ENCODE data around the gene FRMD7.
"Not testable (repeated sequence)": the region's sequence is repeated elsewhere in the genome, so short reads cannot be mapped to it uniquely, and the experiment has no call there.

Gene FRMD7

DNA sequence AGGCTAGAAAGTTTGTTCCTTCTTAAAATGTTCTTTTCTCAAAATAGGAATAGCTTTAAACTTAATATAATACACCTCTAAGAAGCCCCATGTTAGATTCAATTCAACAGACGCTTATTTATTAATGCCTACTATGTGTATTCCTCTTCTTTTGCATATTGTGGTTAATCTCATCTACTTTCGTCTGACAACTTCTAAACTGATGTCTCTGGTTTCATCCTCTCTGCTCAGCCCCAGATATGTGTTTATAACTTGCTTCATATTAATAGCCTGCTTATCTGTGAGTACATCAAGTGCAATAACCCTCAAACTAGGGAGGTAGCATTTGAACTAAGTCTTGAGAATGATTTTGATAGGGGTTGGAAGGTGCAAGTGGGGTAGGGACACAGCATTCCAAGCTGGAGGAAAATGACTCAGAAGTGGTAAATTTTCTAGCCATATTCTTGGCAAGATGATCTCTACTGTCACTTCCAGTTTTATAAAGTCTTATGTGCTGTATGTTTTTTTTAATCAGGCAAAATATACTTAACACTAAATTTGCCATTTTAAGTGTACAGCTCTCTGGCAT, 67.8 kb downstream of the FRMD7 start:
- TF ChIP-seq EZH2 (IDR thresholded peaks at IDR 0.05) (no peak), FOXP2 (optimal IDR thresholded peaks at IDR 0.05; ENCODE audit: control extremely low read depth, extremely low read length, insufficient read depth) (no peak), POLR2AphosphoS5 (IDR thresholded peaks at IDR 0.05; ENCODE audit: borderline replicate concordance, low read depth, low read length) (no peak)
- no peak overlapping the region for H3K27ac ChIP-seq
- no peak for DNase-seq (ENCODE audit: low read depth, low spot score)

DNA sequence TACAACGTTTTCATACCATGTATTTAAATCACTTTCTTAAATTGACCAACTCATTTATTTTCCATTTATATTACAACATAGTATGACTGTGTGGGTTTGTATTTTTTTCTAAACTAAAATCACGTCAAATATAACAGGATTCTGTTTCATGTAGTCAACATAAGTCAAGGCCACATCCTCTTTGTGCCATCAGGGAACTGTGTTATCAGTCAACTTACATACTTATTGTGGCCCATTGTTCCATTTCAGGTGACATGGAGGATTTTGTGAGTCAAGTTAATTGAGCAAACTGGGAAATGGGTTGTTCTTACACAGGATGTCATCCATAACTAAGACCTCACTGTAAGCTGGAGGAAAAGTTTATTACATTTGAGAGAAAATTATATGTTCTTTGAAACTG, 68.8 kb downstream of the FRMD7 start:
- no peak for TF ChIP-seq FOXP2 (optimal IDR thresholded peaks at IDR 0.05; ENCODE audit: control extremely low read depth, extremely low read length, insufficient read depth)
- no peaks in the 10 kb centered on the region for H3K36me3 ChIP-seq (ENCODE audit: insufficient read depth, low read length)
- H3K9me3 ChIP-seq (ENCODE audit: low read depth, low read length) = no peaks in the 10 kb centered on the region
- H3K4me3 ChIP-seq = no peak overlapping the region
- no peak for DNase-seq (ENCODE audit: low read depth, low spot score)
- H3K27ac ChIP-seq = no peak overlapping the region
- H3K9ac ChIP-seq (ENCODE audit: insufficient read length) = no peak overlapping the region

More for the DNA sequence above, 67.8 kb downstream of the FRMD7 start:
- Histone ChIP-seq H3K9ac (ENCODE audit: insufficient read length) (no peak overlapping the region), H3K4me3 (no peak overlapping the region), H3K9me3 (ENCODE audit: low read depth, low read length) (no peaks in the 10 kb centered on the region), H3K36me3 (ENCODE audit: insufficient read depth, low read length) (no peaks in the 10 kb centered on the region)

DNA sequence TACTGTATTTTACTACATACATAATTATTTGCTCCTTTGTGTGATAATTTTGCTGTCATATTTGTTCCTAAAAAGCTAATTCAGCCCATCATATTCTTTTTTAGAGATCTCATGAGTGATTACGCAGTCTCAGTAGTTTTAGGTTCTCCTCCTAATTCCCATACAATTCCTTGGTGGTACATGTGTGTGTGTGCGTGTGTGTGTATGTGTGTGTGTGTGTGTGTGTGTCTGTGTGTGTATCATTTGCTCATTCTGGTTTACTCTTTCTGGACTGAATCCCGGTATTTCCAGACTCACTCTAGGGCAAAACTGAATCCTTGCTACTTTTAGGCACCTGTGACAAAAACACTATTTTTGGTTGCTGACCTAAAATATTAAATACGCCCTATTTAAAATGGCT, 69.8 kb downstream of the FRMD7 start:
- no peak overlapping the region for H3K27ac ChIP-seq
- TF ChIP-seq FOXP2 (optimal IDR thresholded peaks at IDR 0.05; ENCODE audit: control extremely low read depth, extremely low read length, insufficient read depth) (no peak), EZH2 (IDR thresholded peaks at IDR 0.05) (no peak), POLR2AphosphoS5 (IDR thresholded peaks at IDR 0.05; ENCODE audit: borderline replicate concordance, low read depth, low read length) (no peak)
- no peaks in the 10 kb centered on the region for H3K9me3 ChIP-seq (ENCODE audit: low read depth, low read length)
- H3K9ac ChIP-seq (ENCODE audit: insufficient read length) = no peak overlapping the region
- no peak overlapping the region for H3K4me3 ChIP-seq
- no peak for DNase-seq (ENCODE audit: low read depth, low spot score)
- H3K36me3 ChIP-seq (ENCODE audit: insufficient read depth, low read length) = no peaks in the 10 kb centered on the region

DNA sequence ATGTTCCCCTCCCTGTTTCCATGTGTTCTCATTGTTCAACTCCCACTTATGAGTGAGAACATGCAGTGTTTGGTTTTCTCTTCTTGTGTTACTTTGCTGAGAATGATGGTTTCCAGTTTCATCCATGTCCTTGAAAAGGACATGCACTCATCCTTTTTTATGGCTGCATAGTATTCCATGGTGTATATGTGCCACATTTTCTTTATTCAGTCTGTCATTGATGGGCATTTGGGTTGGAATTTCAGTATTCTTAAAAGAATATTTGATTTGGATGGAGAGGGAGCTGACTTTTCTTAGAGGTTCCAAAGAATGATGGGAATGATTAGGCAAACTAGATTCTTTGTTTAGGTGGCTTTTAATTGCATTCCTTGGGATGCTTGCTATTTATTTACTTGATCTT, 76.0 kb downstream of the FRMD7 start:
- not testable (repeated sequence) for H3K36me3 ChIP-seq (ENCODE audit: insufficient read depth, low read length); H3K4me3 ChIP-seq; H3K9ac ChIP-seq (ENCODE audit: insufficient read length); H3K9me3 ChIP-seq (ENCODE audit: low read depth, low read length); DNase-seq (ENCODE audit: low read depth, low spot score); H3K27ac ChIP-seq

- H3K27ac ChIP-seq = no peak overlapping the region
- H3K9ac ChIP-seq (ENCODE audit: insufficient read length) = no peak overlapping the region
- no peaks in the 10 kb centered on the region for H3K9me3 ChIP-seq (ENCODE audit: low read depth, low read length)
- DNase-seq (ENCODE audit: low read depth, low spot score) = no peak
- TF ChIP-seq POLR2AphosphoS5 (IDR thresholded peaks at IDR 0.05; ENCODE audit: borderline replicate concordance, low read depth, low read length) (no peak), FOXP2 (optimal IDR thresholded peaks at IDR 0.05; ENCODE audit: control extremely low read depth, extremely low read length, insufficient read depth) (no peak), EZH2 (IDR thresholded peaks at IDR 0.05) (no peak)
- H3K4me3 ChIP-seq = no peak overlapping the region
- no peaks in the 10 kb centered on the region for H3K36me3 ChIP-seq (ENCODE audit: insufficient read depth, low read length)
Measured at GRCh38 chrX:132046533-132046932, 81.3 kb downstream of the FRMD7 start.

GRCh38 chrX:132045456-132045855, 82.4 kb downstream of the FRMD7 start:
- H3K9ac ChIP-seq (ENCODE audit: insufficient read length) = no peak overlapping the region
- no peak overlapping the region for H3K27ac ChIP-seq
- TF ChIP-seq FOXP2 (optimal IDR thresholded peaks at IDR 0.05; ENCODE audit: control extremely low read depth, extremely low read length, insufficient read depth) (no peak), EZH2 (IDR thresholded peaks at IDR 0.05) (no peak)
- no peaks in the 10 kb centered on the region for H3K36me3 ChIP-seq (ENCODE audit: insufficient read depth, low read length)
- no peak overlapping the region for H3K4me3 ChIP-seq
- no peak for DNase-seq (ENCODE audit: low read depth, low spot score)
- H3K9me3 ChIP-seq (ENCODE audit: low read depth, low read length) = no peaks in the 10 kb centered on the region

GRCh38 chrX:132044953-132045352, 82.9 kb downstream of the FRMD7 start:
- Histone ChIP-seq H3K36me3 (ENCODE audit: insufficient read depth, low read length) (no peaks in the 10 kb centered on the region), H3K9me3 (ENCODE audit: low read depth, low read length) (no peaks in the 10 kb centered on the region), H3K27ac (no peak overlapping the region), H3K4me3 (no peak overlapping the region), H3K9ac (ENCODE audit: insufficient read length) (no peak overlapping the region)
- TF ChIP-seq POLR2AphosphoS5 (IDR thresholded peaks at IDR 0.05; ENCODE audit: borderline replicate concordance, low read depth, low read length) (no peak), FOXP2 (optimal IDR thresholded peaks at IDR 0.05; ENCODE audit: control extremely low read depth, extremely low read length, insufficient read depth) (no peak), EZH2 (IDR thresholded peaks at IDR 0.05) (no peak)
- DNase-seq (ENCODE audit: low read depth, low spot score) = no peak

GRCh38 chrX:132043977-132044376, 83.8 kb downstream of the FRMD7 start:
- TF ChIP-seq EZH2 (IDR thresholded peaks at IDR 0.05) (no peak), FOXP2 (optimal IDR thresholded peaks at IDR 0.05; ENCODE audit: control extremely low read depth, extremely low read length, insufficient read depth) (no peak), POLR2AphosphoS5 (IDR thresholded peaks at IDR 0.05; ENCODE audit: borderline replicate concordance, low read depth, low read length) (no peak)
- Histone ChIP-seq H3K9ac (ENCODE audit: insufficient read length) (no peak overlapping the region), H3K4me3 (no peak overlapping the region)

GRCh38 chrX:132041015-132041414, 86.8 kb downstream of the FRMD7 start:
- DNase-seq (ENCODE audit: low read depth, low spot score) = no peak
- no peaks in the 10 kb centered on the region for H3K36me3 ChIP-seq (ENCODE audit: insufficient read depth, low read length)
- no peak overlapping the region for H3K27ac ChIP-seq
- H3K9me3 ChIP-seq (ENCODE audit: low read depth, low read length) = no peaks in the 10 kb centered on the region
- H3K4me3 ChIP-seq = no peak overlapping the region
- no peak overlapping the region for H3K9ac ChIP-seq (ENCODE audit: insufficient read length)
- TF ChIP-seq EZH2 (IDR thresholded peaks at IDR 0.05) (no peak), FOXP2 (optimal IDR thresholded peaks at IDR 0.05; ENCODE audit: control extremely low read depth, extremely low read length, insufficient read depth) (no peak), POLR2AphosphoS5 (IDR thresholded peaks at IDR 0.05; ENCODE audit: borderline replicate concordance, low read depth, low read length) (no peak)

More at GRCh38 chrX:132043977-132044376, 83.8 kb downstream of the FRMD7 start:
- Histone ChIP-seq H3K27ac (no peak overlapping the region), H3K36me3 (ENCODE audit: insufficient read depth, low read length) (no peaks in the 10 kb centered on the region), H3K9me3 (ENCODE audit: low read depth, low read length) (no peaks in the 10 kb centered on the region)
- no peak for DNase-seq (ENCODE audit: low read depth, low spot score)

Data from SK-N-MC (cell line).